IMR-90 (cell line): ENCODE results near the gene OVOL1.

Experiments used
- BHLHE40 ChIP-seq: fragments of 150-350 bp; IDR thresholded peaks from 2 replicates; pipeline ENCODE4 v1.6.1; 2016; ENCODE audit warnings: mild to moderate bottlenecking, low read depth, low read length
- CEBPB ChIP-seq: IDR thresholded peaks from 2 replicates; pipeline ENCODE4 v1.6.1; 2012; ENCODE audit warnings: low read depth, low read length, improper control_type of control experiment
- ELK1 ChIP-seq: fragments of 150-350 bp; IDR thresholded peaks from 2 replicates; pipeline ENCODE4 v1.6.1; 2016; ENCODE audit warnings: low read depth, mild to moderate bottlenecking, low read length, moderate library complexity, borderline replicate concordance
- FOS ChIP-seq: fragments of 150-350 bp; IDR thresholded peaks from 2 replicates; pipeline ENCODE4 v1.6.1; 2016; ENCODE audit warnings: low read depth, low read length
- MAFK ChIP-seq: IDR thresholded peaks from 2 replicates; pipeline ENCODE4 v1.6.1; 2012; ENCODE audit warnings: low read depth, low read length, improper control_type of control experiment
- MXI1 ChIP-seq: IDR thresholded peaks from 2 replicates; pipeline ENCODE4 v1.6.1; 2012; ENCODE audit warnings: low read depth, mild to moderate bottlenecking, low read length, moderate library complexity, borderline replicate concordance
- NFE2L2 ChIP-seq: fragments of 150-350 bp; IDR thresholded peaks from 2 replicates; pipeline ENCODE4 v1.6.1; 2016; ENCODE audit warnings: low read depth, mild to moderate bottlenecking, low read length
- POLR2A ChIP-seq: IDR thresholded peaks from 2 replicates; pipeline ENCODE4 v1.6.1; 2012; ENCODE audit warnings: mild to moderate bottlenecking, low read depth, low read length
- RAD21 ChIP-seq: IDR thresholded peaks from 2 replicates; pipeline ENCODE4 v1.6.1; 2012; ENCODE audit warnings: low read length, improper control_type of control experiment
- RCOR1 ChIP-seq: IDR thresholded peaks from 2 replicates; pipeline ENCODE4 v1.6.1; 2012; ENCODE audit warnings: mild to moderate bottlenecking, low read length, improper control_type of control experiment; ENCODE audit not compliant: insufficient replicate concordance
- RFX5 ChIP-seq: IDR thresholded peaks from 2 replicates; pipeline ENCODE4 v1.8.0; 2012; ENCODE audit warnings: low read depth, mild to moderate bottlenecking, low read length, moderate library complexity
- SMC3 ChIP-seq: fragments of 150-350 bp; IDR thresholded peaks from 2 replicates; pipeline ENCODE4 v1.6.1; 2016; ENCODE audit warnings: low read depth, mild to moderate bottlenecking, antibody characterized with exemption, low read length, moderate library complexity
- TF ChIP-seq, protein P1 (sequence below): conservative IDR thresholded peaks from 2 replicates; pipeline ENCODE4 v1.5.1; 2012; ENCODE audit warnings: mild to moderate bottlenecking, low read depth, low read length, improper control_type of control experiment
- TF ChIP-seq, protein P2 (sequence below): fragments of 150-350 bp; IDR thresholded peaks from 2 replicates; pipeline ENCODE4 v1.6.1; 2017; ENCODE audit warnings: mild to moderate bottlenecking, antibody characterized with exemption, low read length, low read depth

DNA sequence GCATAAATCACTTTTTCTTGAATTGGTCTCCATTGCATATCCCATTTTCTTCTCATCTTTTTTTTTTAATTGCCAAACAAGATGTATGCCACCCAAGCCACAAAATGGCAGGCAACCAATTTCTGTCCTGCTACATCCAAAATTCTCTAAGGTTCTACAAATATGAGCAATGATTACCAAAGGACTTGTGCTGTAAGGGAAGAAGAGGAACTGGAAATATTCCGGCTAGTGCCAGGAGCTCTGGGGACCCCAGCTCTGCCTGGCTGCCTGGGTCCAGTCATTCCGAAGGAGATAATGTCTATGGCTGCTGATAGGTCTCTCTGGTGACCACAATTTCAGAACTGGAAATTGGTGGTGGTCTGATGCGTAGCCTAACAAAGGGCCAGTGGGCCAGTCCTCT lies 29.8 kb downstream of the OVOL1 start:
- no peak for TF ChIP-seq SMC3
- TF ChIP-seq, protein P1, sequence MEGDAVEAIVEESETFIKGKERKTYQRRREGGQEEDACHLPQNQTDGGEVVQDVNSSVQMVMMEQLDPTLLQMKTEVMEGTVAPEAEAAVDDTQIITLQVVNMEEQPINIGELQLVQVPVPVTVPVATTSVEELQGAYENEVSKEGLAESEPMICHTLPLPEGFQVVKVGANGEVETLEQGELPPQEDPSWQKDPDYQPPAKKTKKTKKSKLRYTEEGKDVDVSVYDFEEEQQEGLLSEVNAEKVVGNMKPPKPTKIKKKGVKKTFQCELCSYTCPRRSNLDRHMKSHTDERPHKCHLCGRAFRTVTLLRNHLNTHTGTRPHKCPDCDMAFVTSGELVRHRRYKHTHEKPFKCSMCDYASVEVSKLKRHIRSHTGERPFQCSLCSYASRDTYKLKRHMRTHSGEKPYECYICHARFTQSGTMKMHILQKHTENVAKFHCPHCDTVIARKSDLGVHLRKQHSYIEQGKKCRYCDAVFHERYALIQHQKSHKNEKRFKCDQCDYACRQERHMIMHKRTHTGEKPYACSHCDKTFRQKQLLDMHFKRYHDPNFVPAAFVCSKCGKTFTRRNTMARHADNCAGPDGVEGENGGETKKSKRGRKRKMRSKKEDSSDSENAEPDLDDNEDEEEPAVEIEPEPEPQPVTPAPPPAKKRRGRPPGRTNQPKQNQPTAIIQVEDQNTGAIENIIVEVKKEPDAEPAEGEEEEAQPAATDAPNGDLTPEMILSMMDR = no peak
- no peak for TF ChIP-seq CEBPB
- TF ChIP-seq, protein P2, sequence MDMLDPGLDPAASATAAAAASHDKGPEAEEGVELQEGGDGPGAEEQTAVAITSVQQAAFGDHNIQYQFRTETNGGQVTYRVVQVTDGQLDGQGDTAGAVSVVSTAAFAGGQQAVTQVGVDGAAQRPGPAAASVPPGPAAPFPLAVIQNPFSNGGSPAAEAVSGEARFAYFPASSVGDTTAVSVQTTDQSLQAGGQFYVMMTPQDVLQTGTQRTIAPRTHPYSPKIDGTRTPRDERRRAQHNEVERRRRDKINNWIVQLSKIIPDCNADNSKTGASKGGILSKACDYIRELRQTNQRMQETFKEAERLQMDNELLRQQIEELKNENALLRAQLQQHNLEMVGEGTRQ = no peak
- TF ChIP-seq MXI1 = no peak
- TF ChIP-seq RCOR1 = no peak
- TF ChIP-seq POLR2A = no peak
- TF ChIP-seq FOS = no peak
- TF ChIP-seq ELK1 = no peak
- no peak for TF ChIP-seq MAFK
- TF ChIP-seq RAD21 = no peak
- TF ChIP-seq BHLHE40 = no peak
- no peak for TF ChIP-seq RFX5
- no peak for TF ChIP-seq NFE2L2
